NOMO-1 (cell line): Measurements from ENCODE around the gene CLEC4G.
A peak's percentile ranks its signal among the peaks of the same experiment; 100 is the strongest.
"Not testable (repeated sequence)": the region's sequence is repeated elsewhere in the genome, so short reads cannot be mapped to it uniquely, and the experiment has no call there.

Source experiments
- DNase-seq, 2 experiments: peaks; one replicate each; lab custom pipeline; 2025; ENCODE audit not compliant: unreplicated experiment in 2 of 2; lab: John Stamatoyannopoulos, UW

The CLEC4G gene

DNA sequence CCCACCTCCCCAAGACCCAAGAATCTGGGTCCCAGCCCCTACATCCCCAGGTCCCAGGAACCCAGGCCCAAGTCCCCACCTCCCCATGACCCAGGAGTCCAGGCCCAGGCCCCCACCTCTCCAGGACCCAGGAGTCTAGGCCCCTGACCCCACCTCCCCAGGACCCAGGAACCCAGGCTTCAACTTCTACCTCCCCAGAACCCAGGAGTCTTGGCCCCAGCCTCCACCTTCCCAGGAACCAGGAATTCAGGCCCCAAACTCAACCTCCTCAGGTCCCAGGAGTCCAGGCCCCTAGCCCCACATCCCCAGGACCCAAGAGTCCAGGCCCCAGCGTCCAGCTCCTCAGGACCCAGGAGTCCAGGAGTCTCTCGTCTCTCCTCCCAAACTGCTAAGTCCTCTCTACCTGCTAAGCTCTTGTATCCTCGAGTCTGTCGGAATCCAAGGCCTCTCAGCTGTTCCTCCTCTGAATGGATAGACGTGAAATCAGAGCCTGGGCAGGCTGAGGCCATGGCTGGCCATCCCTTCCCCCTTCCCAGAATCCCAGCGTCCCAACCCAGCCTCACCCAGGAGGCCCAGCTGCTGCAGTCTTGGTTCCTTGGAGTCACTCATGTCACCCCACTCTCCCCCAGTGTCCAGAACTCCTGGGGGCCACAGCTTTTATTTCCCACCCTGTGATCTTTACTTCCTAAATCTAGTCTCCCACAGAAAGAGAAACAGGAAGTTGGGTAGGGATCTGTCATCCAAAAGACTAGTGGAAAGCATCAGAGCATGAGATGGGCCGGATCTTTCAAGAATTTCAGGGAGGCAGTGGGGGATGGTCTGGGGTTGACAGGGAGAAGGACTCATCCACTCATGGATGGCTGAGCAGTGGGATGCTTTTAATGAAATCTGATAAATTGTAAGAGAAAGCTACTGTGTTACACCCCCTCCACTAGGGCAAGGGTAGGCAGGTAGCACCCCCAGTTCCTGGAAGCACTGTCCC is 15.3 kb upstream of the CLEC4G start, which contains the start of gene CD209:
Gene CD209 (minus strand): TSS at position 632 of the 982 bp plus-strand sequence. CDS start 23 bp downstream, at position 609.
- peak in 1 of 2 experiments; percentile 6 for DNase-seq

DNA sequence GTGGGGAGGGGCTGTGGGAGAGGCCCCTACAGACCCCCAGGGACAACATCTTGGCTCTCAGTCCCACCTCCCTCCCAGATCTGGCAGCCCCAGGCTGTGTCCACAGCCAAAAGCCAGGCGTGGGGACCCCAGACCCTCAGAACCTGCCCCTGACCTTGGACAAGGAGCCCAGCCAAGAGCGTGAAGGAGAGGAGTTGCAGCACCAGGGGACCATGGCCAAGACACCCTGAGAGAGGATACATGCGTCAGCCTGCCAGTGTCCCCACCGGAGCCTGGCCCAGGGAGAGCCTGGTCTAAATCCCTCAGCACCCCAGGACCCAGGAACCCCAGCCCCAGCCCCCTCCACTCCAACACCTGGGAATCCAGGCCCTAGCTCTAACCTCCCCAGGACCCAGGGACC is 14.4 kb upstream of the CLEC4G start:
- not testable (repeated sequence) for DNase-seq

DNA sequence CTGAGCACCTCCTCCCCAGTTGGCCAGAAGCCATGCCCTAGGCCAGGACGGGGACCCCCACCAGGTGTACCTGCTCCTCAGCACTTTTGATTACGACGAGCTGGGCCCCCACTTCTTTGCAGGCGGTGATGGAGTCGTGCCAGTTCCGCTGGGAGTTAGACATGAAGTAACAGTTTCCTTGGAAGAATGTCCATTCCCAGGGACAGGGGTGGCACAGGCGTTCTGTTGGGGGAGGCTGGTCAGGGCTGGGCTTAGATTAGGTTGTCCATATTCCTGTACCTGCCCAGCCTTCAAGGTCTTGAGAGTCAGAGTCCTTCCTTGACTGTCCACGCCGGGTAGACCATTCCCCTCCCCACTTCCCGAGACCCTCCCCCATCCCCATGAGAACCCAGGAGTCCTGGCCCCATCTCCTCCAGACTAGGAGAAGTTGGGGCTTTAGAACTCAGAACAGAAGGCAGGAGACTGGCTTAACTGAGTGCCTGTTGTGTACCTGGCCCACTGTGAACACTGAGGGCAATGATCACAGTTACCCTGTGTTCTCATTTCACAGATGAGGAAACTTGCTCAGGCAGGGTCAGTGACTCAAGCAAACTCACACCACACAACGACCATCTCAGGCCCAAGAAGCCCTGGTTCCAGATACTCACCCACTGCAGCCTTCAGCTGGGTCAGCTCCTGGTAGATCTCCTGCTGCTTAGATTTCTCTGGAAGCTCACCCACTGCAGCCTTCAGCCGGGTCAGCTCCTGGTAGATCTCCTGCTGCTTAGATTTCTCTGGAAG is 13.2 kb upstream of the CLEC4G start:
- DNase-seq, result peak in 1 of 2 experiments; percentile 2

DNA sequence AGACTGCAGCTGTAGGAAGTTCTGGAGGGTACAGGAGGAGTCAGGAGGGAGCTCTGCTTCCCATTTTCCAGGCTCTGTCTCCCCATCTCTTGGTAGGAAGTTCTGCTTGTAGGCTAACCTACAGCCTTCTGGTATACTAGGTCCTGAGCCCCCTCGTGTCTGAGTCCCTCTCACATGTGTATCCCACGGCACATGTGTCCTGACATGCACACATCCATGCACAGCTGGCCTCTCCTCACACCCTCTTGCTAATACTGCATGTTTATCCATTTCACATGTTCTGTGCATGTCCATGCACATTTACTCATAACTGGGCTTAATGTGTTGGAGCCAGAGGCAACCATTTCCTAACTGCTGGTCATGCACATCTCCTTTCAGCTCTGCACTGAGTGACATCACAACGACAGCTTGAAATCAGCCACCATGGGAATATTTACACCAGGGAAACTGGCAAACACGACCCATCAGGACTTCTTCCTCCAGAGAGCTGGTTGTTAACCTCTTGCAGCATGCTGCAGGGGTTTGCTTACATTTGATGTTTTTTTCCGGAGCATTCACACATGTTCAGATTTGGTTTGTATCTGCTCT is 12.4 kb upstream of the CLEC4G start:
- no peak for DNase-seq

DNA sequence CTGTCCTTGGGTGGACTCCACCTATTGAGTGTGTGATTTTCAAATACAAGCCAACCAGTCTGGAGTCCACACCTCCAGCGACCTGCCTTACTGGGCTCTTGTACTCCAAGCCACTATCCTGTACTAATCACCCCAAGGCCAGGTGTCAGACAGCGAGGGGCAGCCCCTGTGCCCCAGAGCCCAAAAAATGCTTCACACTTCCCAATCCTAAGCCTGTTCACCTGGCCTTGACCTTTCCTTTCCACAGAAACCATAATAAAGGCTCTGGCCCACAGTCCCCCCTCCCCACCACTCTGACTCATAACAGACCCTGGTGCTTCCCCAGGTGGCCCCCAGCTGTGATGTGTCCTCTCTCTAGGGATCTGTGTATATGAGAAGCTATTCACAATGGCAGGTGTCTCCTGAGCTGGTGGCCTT is 11.5 kb upstream of the CLEC4G start:
- DNase-seq, result no peak

DNA sequence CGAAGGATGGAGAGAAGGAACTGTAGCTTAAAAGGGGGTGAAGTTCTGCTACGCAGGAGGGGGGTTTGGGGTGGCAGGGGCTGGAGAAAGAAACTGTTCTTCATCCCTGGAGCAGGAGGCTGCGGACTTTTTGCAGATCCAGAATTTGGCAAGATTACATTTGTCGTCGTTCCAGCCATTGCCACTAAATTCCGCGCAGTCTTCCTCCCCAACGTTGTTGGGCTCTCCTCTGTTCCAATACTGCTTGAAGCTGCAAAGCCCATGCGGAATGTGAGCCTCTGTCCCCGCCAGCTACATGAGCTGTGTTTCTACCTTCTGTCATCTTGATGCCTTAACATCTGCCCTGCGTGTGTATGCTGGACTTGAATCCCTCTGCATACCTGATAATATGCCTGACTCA is 11.1 kb upstream of the CLEC4G start:
- DNase-seq, result no peak

DNA sequence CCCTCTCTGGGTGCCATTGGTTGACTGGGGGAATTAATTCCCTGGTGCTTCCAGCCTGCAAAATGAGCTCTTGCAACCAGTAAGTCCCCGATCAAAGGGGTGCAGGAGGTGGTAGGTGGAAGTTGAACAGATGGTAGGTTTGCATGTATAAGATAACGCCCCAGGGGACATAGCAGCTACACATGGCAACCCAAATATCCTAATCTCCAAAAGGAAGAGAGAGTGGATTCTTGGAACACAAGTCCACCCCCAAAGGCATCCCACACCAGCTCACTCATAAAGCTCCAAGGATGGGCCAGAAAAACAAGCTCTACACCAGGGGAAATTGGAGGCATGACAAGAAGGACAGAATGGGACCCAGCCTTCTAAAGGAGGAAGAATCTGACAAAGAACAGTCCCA is 10.7 kb upstream of the CLEC4G start:
- DNase-seq, result no peak

DNA sequence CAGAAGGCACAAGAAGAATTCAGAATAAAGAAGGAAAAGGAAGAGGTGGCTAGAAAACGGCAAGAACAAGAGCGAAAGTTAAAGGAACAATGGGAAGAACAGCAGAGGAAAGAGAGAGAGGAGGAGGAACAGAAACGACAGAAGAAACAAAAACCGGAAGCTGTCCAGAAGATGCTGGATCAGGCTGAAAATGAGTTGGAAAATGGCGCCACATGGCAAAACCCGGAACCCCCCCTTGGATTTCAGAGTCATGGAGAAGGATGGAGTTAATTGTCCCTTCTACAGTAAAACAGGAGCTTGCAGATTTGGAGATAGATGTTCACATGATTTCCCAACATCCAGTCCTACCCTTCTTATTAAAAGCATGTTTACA is 8.8 kb upstream of the CLEC4G start:
- DNase-seq, result peak; percentile 18 to 64

DNA sequence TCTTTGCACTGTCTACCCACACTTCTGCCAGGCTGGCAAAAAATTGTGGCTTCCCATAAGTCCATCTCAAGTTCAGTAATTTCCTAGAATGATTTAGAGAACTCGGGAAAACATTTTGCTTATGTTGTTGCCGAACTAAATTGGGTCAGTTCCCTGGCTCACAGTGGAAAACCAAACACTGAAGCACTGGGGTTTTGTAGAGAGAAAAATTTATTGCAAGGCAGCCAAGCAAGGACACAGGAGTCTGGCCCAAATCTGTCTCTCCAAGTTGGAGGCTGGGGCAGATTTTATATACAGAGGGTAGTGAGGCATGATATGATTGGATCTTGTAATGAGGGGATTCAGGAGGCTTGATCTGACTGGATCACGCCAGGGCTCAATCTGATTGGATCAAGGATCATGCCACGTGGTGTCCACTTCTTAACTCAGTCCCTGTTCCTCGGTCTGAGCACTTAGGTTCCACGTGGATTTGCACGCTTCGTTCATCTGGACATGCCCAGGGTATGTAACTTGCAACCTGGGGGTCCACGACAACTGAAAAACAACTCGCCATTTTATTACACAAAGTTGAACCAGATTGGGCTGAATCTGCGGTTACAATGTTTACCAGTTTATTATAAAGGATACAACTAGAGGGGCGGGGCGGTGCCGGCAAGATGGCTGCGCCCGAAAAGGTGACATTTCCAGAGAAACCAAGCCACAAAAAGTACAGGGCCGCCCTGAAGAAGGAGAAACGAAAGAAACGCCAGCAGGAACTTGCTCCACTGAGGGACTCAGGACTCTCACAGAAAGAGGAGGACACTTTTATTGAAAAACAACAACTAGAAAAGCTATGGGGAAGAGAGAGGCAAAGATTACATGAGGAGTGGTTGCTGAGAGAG is 8.1 kb upstream of the CLEC4G start:
- DNase-seq, result peak; percentile 25 to 64

DNA sequence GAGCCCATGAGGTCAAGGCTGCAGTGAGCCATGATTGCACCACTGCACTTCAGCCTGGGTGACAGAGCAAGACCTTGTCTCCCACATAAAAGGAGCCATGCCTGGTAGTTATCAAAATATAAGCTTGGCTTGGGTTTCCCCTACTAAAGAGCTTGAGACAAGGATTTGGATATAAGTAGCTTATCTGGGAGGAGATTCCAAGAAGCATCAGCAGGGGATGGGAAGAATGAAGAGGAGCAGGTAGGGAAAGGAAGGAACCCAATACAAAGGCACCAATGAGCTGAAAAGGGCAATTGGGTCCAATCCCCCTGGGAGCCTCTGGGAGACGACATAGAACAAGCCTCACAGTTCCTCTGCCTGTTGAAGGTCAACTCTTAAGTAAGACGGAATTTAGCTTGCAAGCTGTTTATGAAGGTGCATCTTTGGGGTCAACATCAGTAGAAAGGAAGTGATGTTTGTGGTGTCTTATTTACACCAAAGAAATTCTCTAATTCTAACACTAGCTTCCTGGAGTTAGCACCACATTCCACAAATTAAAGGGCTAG is 7.4 kb upstream of the CLEC4G start:
- no peak for DNase-seq

DNA sequence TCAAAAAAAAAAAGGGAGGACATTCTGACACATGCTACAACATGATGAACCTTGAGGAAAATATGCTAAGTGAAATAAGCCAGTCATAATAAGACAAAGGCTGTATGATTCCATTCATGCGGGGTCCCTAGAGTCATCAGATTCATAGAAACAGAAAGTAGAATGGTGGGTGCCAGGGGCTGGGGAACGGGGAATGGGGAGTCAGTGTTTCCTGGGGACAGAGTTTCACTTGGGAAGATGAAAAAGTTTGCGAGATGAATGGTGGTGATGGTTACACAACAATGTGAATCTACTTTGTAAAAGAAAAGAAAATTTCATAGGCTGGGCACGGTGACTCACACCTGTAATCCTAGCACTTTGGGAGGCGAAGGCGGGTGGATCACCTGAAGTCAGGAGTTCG is 6.1 kb upstream of the CLEC4G start:
- no peak for DNase-seq

DNA sequence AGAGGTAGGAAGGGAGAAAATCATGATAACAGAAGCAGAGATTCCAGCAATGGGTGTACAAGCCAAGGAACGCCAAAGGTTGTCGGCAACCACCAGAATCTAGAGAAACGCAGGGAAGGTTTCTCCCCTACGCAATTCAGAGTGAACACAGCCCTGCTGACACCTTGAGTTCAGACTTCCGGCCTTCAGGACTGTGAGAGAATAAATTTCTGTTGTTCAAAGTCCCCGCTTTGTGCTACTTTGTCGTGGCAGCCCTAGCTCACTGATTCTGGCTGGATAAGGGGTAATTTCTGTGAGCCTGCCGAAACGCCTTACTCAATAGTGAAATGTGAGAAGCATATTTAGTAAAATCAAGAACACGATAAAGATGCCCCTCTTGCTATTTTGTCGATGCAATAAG is 5.3 kb upstream of the CLEC4G start:
- DNase-seq, result no peak

DNA sequence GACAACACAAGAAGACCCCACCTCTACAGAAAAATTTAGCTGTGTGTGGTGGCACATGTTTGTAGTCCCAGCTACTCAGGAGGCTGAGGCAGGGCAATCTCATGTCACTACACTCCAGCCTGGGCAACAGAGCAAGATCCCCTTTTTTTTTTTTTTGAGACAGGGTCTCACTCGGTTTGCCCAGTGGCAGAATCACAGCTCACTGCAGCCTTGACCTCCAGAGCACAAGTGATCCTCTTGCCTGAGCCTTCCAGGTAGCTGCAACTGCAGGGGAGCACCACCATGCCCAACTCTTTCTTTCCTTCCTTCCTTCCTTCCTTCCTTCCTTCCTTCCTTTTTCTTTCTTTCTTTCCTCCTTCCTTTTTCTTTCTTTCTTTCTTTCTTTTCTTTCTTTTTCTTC is 4.2 kb upstream of the CLEC4G start:
- no peak for DNase-seq

DNA sequence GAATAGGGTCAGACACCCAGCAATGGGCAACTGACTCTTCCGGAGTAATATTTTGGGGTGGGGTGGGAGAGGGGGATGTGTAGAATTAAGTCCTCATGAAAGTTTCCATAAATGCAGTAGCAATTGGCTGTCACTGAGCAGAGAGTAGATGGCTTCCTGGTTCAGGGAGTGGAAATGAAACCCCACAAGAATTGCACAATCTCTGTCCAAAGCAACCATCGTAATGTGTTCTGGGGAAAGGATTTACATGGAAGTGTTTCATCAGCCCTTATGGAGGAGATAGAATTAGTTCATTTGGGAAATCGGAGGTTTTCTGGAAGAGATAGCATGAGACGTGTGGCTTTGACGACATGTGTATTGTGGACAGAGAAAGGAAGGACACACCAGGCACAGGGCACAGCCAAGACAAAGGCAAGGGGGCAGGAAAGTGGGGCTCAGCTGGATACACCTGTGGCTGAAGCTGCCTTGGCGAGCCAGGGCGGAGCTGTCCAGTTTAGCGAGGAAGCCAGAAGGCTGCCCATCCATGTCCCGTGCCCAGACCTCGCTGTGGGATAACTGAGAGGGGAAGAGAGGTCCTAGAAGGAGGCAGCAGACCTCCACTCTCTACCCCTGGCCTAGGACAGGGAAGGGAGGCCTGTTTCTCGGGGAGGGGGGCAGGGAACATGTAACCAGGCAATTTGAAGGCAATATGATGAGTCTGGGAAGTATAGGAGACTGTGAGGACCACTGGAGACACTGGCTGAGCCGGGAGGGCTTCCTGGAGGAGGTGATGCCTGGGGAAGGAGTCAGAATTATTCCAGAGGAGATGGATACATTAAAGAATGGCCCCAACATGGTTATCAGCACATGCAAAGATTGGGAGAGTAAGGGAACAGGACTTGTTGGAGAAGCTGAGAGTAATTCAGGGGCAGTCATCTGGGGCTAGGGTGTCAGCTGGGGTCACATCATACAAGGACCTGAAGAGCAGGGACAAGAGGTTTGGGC is 2.6 kb upstream of the CLEC4G start:
- DNase-seq, result peak; percentile 63 to 87

DNA sequence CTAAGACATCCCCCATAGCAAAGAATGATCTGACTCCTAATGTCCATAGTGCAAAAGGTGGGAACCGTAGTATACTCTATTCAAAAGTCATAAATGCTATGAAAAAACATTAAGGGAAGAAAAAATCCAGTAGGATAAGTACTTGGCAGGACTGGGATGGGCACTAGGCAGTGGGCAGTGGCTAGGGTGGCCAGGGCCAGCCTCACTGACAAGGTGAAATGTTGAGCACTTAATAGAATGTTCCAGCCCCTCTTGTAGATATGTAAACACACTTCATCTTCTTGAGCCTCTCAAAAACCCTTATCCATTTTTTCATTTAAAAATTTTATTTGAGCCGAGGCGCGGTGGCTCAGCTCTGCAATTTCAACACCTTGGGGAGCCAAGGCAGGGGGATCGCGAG is 1.5 kb upstream of the CLEC4G start:
- DNase-seq, result no peak

DNA sequence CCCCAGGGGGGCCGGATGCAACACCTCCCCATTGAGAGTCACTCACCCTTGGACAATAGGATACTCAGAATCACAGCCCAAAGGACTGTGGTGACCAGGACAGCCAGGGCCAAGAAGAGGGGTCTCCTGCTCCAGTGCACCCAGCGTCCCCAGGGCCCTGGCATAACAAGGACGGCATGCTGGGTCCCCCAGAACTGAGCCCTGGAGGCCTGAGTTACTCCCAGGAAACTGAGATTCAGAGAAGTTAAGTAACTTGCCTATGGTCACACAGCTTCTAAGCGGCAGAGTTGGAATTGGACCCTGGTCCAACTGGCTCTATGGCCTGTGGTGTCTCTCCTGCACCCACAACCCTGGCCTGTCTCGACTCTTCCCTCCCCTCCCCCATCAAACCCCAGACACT is 295 bp downstream of the CLEC4G start:
- DNase-seq, result no peak

DNA sequence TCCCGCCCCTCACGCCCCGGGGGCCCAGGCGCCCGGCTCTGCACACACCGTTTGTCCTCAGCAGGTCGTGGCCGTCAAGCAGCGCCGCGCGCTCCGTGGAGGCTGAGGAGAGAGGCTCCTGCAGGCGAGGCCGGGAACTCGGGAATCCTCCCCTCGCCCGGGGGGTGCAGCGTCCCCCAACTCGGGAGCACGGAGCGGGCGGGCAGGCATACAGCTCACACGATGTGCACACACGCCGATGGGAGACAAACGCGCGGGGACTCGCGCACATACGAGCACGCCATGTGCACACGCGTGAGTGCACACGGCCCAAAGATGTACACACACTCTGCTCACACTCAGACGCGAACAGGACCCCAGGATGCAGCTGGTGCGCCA is 703 bp downstream of the CLEC4G start:
- DNase-seq, result no peak

DNA sequence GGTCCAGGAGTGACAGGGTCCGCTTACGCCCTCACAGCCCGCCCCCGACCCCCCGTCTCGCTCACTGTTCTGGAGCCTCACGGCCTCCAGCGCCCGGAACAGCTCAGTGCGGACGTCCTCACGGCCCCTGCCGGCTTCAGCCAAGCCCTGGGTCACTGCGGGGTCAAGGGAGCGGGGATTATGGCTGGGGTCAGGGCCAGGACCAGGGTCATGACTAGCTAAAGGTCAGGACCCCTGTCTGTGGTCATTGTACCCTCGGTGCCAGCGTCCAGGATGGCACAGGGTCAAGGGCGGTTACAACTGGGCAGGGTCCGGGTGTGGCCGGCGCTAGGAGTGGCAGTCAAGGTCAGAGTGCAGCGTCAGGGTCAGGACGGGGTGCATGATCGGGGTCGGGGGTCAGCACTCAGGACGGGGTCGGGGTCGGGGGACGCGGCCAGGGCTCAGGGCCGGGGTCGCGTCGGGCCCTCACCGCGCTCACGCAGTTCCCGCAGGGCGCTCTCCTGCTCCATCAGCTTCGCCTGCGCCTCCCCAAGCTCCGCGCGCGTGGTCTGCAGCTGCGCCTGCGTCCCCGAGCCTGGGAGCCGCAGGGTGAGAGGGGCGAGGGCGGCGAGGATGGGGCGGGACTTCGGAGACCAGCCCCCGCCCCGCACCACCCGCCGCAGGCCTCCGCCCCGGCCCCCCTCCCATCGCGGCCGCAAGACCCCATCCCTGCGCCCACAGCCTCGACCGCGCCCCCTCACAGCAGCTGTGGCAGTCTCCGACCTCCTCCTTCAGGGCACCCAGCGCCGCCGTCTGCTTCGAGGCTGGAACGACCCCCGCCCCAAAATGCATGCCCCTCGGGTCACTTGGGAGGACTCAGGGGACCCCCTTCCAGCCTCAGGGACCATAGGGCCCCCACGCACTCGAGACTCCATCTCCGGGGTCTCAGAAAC is 1.4 kb downstream of the CLEC4G start:
- no peak for DNase-seq
